ENCODE results near the gene KAZN.
"Not testable (repeated sequence)": the region's sequence is repeated elsewhere in the genome, so short reads cannot be mapped to it uniquely, and the experiment has no call there.

The KAZN gene

DNA sequence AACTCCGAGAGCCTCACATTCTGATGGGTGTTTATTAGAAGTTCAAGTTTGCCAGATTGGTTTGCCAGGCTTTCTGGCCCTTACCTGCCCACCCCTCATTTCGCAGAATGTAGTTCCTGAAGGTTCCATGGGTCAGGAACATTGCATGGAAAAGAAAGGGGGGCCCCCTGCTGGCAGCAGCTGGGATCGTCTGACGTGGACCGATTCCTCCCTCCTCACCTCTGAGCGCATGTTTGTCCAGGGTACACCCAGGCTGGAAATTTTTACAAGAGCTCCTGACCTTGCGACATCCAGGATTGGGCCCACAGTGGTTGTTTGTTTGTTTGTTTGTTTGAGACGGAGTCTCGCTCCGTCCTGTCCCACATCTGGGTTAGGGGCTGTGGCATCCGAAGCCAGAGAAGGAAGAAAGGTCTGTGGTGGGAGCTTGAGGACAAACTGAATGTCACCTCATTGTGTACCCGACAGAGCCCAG, 429.1 kb downstream of the KAZN start:
- peak; percentile 50 for DNase-seq

DNA sequence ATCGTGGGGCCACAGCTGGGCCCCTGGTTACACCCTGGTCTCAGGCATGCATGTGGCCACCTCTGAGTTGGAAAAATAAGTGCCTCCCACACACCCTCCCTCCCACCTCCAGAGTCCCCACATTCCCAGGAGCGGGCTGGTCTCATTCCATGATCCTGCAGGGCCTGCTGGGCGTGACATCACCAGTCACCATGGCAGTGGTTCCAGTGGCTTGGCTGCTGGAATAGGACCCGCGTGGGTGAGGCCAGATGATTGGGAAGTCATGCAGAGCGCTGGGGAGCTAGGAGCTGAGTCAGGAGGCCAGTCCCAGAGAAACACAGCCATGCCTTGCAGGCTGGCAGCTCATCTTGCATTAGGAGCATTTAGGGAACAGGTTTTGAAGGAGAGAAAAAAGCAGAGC, 429.6 kb downstream of the KAZN start:
- DNase-seq: peak; percentile 75

- no peak for DNase-seq
Observed at GRCh38 chr1:15028616-15029015, 430.1 kb downstream of the KAZN start.

DNA sequence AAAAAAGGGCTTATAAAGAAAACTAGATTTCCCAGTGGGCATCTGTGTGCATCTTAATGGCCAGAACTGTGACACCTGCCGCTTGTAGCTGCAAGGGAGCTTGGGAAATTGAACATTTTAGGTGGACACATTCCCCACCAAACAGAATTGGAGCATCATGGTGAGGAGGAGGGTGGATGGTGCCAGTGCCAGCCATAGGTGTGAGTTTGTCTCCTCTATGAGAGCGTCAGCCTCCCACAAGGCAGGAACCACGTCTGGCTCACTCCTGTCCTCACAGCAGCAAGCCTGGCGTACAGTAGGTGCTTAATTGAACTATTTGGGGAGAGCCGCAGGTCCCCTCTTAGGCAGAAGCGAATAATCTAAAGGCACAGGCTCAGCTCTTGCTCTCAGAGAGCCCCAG, 430.6 kb downstream of the KAZN start:
- DNase-seq: no peak

- no peak for DNase-seq
Observed at GRCh38 chr1:15029786-15030185, 431.3 kb downstream of the KAZN start.

GRCh38 chr1:15031251-15031933, 432.9 kb downstream of the KAZN start:
- DNase-seq: peak; percentile 76

DNA sequence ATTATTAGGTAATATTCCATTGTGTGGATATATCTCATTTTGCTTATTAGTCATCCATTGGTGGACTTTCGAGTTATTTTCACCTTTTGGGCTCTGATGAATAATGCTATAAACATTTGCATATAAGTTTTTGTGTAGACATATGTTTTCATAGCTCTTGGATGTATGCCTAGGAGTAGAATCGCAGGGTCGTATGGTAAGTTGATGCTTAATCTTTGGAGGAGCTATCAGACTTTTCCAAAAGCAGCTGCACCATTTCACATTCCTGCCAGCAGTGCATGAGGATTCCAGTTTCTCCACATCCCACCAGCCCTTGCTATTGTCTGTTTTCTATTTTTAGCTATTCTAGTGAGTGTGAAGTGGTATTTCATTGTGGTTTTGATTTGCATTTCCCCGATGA, 434.8 kb downstream of the KAZN start:
- peak; percentile 89 for DNase-seq

DNA sequence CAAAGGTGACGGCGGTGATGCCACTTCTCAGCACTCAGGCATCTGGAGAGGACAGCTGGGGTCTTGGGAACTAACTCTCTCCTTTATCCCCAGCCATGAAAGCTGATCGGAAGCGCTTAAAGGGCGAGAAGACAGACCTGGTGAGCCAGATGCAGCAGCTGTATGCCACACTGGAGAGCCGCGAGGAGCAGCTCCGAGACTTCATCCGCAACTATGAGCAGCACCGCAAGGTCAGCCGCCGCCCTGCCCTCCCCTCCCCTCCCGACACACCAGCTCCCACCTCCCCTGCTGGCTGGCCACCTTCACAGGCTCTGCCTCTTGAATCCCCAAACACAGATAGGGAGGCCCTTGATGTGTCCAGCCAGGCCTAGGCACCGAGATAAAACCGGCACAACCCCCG, 436.2 kb downstream of the KAZN start:
- no peak for DNase-seq

DNA sequence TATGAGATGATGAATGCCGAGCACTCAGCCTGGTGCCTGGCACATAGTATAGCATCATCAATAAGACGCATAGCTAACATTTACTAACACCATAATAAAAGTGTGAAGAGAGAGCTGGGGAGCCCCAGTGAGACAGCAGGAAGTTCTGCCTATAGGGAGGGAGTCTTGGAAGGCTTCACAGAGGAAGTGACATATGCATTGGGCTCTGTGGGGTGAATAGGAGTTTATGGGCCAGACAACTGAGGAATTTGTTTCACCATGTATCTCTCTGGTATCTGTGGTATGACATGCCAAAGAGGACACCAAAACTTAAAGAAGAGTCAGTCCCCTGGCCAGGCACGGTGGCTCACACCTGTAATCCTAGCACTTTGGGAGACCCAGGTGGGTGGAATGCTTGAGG, 436.8 kb downstream of the KAZN start:
- DNase-seq: no peak

DNA sequence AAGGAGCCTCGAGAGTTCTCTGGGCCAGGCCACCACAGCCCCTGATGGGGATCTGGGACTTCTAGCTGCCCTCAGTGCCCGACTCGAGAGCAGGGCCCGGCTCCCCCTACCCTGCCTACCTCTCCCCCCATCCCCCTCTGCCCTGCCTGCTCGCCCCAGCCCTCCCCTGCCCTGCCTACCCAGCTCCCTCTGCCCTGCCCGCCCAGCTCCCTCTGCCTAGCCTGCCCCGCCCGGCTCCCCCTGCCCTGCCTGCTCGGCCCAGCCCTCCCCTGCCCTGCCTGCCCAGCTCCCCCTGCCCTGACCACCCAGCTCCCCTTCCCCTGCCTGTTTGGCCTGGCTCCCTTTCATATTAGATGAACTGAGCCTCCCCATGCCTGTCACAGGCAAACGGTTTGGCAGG, 437.6 kb downstream of the KAZN start:
- no peak for DNase-seq

DNA sequence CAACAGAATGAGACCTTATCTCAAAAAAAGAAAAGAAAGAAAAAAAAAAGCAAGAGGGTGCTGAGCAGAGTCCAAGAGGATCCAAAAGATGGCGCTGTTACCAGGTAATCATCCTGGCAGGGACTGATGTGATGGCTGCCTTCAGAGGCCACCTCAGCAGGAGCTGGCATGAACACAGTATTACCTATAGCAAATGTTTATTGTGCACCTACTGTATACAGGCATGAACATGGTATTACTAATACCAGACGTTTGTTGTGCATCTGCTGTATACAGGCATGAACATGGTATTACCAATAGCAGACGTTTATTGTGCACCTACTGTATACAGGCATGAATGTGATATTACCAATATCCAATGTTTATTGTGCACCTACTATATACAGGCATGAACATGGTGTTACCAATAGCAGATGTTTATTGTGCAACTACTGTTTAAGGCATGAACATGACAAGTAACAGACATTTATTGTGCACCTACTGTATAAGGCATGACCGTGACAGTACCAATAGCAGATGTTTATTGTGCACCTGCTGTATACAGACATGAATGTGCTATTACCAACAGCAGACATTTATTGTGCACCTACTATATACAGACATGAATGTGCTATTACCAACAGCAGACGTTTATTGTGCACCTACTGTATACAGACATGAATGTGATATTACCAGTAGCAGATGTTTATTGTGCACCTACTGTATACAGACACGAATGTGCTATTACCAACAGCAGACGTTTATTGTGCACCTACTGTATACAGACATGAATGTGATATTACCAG, 439.9 kb downstream of the KAZN start:
- DNase-seq: peak; percentile 31

DNA sequence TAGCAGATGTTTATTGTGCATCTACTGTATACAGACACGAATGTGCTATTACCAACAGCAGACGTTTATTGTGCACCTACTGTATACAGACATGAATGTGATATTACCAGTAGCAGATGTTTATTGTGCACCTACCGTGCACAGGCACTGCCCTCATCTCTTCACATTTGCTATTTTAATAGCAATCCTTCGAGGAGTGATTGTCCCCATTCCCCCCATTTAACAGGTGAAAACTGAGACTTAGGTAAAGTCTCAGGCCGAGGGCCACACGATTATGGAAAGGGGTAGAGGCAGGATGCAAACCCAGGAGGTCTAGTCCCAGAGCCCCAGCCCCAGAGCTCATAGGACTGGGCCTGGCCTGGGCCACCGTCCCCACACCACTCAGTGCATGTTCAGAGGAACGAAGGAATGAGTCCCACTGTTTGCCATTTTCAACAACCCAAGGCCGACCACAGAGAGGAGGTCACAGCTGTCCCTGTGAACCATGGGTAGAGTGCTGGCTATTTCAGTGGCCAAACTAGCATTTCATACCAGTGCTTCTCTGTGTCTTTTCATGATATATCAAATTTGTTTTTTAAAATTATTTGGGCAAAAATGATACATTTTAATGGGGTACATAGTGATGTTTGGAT, 440.6 kb downstream of the KAZN start:
- DNase-seq: no peak

DNA sequence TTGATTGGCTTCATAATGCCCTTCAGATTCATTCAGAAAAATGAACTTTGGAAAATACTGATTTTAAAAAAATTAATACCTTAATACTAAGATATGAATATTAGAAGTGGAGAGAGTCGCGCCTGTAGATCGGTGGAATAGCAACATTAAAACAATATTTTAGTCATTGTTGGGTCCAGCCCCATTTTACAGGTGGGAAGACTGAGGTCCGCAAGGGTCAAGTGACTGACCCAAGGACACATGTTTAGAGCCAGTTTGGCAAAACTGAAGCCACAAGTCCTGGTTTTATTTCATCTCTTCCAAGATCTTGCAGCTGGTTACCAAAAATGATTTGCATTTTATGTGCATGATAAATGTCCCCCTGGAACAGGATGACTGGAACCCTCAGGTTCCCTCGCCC, 441.4 kb downstream of the KAZN start:
- no peak for DNase-seq

DNA sequence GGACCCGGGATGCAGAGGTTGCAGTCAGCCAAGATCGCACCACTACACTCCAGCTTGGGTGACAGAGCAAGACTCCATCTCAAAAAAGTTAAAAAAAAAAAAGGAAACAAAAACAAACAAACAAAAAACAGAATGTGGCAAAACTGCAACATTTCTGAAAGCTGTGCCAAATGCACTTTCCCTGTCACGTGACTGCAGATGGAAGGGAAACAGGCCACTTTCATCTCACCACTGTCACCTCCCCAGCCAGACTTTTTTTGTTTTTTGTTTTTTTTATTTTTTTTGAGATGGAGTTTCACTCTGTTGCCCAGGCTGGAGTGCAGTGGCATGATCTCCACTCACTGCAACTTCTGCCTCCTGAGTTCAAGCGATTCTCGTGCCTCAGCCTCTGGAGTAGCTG, 442.2 kb downstream of the KAZN start:
- DNase-seq: not testable (repeated sequence)

- no peak for DNase-seq
Observed at GRCh38 chr1:15042866-15043265, 444.4 kb downstream of the KAZN start.

DNA sequence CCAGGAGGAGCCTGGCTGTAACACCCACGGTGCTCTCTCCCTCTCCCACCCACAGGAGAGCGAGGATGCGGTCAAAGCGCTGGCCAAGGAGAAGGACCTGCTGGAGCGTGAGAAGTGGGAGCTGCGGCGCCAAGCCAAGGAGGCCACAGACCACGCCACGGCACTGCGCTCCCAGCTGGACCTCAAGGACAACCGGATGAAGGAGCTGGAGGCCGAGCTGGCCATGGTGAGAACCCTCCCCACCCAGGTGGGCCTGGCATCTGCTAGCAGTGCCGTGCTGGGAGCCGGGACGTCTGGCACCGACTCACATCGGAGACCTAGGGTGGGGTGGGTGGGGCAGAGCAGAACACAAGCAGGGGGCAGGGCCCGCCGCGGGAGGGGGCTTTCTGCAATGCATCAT, 445.4 kb downstream of the KAZN start:
- DNase-seq: no peak

DNA sequence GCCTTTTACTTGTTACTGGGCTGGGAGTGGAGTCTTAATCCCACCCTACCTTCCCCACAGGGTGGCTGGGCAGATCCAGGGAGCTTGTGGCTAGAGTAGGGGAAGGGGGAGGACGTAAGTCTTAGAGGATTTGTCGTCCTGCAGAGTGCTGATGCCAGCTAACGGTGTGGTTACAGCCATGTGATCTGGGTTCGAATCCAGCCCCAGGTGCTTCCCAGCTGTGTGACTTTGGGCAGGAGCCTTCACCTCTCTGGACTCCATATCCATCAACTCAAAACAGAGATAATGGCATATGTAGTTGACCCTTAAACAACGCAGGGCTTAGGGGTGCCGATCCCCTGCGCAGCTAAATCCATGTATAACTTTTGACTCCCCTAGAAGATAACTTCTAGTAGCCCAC, 446.6 kb downstream of the KAZN start:
- no peak for DNase-seq

DNA sequence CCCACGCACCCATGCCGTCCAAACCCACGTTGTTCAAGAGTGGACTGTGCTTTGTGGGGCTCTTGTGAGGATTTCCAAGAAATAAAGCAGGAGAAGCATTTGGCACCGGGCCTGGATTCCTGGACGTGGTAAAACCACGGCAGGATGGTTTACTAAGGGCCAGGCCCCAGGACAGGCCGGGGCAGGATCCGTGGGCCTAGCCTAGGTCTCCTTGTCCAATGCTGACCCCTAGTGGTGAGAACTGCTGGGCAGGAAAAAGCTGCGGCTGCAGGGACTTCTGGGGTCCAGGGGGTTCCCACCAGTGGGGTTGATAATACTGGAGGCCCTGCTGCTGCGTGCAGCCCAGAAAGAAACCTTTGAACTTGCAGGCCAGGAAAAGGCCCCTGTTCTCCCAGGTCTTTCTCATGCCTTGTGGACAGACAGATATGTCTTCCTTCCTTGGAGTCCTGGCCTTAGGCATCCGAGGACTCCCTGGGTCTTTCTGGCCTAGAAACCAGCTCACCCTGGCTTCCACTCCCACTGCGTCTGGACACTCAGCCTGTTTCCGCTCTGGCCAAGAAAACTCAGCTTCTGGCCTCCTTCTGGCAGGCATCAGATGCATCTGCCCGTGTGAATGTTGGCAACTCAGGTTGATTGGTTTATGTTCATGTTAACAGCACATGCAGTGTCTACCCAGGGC, 448.1 kb downstream of the KAZN start:
- DNase-seq: peak; percentile 65

GRCh38 chr1:15047237-15047636, 448.8 kb downstream of the KAZN start:
- DNase-seq: no peak

GRCh38 chr1:15048437-15048980, 450.0 kb downstream of the KAZN start:
- DNase-seq: no peak

- no peak for DNase-seq
Observed at GRCh38 chr1:15049067-15049466, 450.6 kb downstream of the KAZN start.

DNA sequence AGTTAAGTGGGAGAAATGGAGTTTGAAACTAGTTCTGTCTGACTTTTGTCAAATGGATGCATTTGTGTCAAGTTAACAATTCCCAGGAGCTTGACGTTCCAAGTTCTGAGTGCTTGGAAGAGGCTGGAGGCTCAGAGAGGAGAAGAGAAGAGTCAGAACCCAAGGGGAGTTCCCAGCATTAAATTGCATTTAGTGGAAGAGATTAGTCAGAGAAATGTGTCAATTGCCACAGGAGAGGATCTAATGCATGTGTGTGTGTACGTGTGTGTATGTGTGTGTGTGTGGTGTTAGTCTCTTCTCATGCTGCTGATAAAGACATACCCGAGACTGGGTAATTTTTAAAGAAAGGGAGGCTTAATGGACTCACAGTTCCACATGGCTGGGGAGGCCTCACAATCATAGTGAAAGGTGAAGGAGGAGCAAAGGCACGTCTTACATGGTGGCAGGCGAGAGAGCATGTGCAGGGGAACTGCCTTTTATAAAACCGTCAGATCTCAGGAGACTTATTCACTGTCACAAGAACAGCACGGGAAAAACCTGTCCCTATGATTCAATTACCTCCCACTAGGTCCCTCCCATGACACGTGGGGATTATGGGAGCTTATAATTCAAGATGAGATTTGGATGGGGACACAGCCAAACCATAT, 453.5 kb downstream of the KAZN start:
- DNase-seq: no peak

DNA sequence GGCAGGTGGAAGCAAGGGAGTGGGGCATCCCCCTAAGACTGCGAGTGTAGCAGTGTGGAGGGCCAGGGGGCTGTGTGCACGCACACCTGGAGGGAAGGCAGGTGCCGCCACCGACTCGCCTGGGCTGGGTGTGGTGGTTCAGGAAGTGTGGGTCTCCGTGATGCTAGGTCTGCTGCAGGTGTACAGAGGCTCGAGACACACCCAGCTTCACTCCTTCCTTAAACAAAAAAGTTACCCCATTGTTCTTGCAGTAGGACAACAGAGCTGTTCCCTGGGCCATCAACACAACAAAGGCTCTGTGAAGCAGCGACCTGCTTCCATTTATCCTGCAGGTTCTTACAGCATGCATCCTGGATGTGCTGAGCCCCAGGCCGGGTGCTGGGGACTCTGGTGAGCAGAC, 454.7 kb downstream of the KAZN start:
- DNase-seq: no peak

Data from fibroblast of skin of right biceps (primary cell).